ACC112 (cell line): ENCODE results near the gene TRMT61A.

Source experiments
- H2AFZ ChIP-seq: fragments of 200-600 bp; sonication (generic); one replicate; pipeline ENCODE4 v1.6.0; 2017; ENCODE audit warnings: antibody characterized with exemption, low read length; ENCODE audit not compliant: unreplicated experiment
- H3K27ac ChIP-seq: fragments of 200-600 bp; sonication (generic); 2 replicates; pipeline ENCODE4 v1.5.1; 2014; ENCODE audit warnings: low read depth, mild to moderate bottlenecking, antibody characterized with exemption, low read length, moderate library complexity
- H3K27me3 ChIP-seq: fragments of 200-600 bp; sonication (generic); 2 replicates; pipeline ENCODE4 v1.6.1; 2014; ENCODE audit warnings: mild to moderate bottlenecking, antibody characterized with exemption, low read length, moderate library complexity, mixed read lengths; ENCODE audit not compliant: insufficient read depth
- H3K36me3 ChIP-seq: fragments of 200-600 bp; sonication (generic); 2 replicates; pipeline ENCODE4 v1.6.1; 2016; ENCODE audit warnings: mild to moderate bottlenecking, antibody characterized with exemption, low read length, moderate library complexity, mixed read lengths; ENCODE audit not compliant: insufficient read depth
- H3K4me1 ChIP-seq: fragments of 200-600 bp; sonication (generic); one replicate; pipeline ENCODE4 v1.6.1; 2016; ENCODE audit warnings: low read length, mixed read lengths; ENCODE audit not compliant: insufficient read depth, unreplicated experiment, control insufficient read depth
- H3K4me3 ChIP-seq: fragments of 200-600 bp; sonication (generic); 2 replicates; pipeline ENCODE4 v1.5.1; 2014; ENCODE audit warnings: mild to moderate bottlenecking, low read depth, low read length
- H3K79me2 ChIP-seq: fragments of 200-600 bp; sonication (generic); one replicate; pipeline ENCODE4 v1.6.0; 2016; ENCODE audit warnings: low read length; ENCODE audit not compliant: control insufficient read depth, unreplicated experiment, insufficient read depth

TRMT61A gene

GRCh38 chr14:103530831-103531230 lies 1.8 kb downstream of the TRMT61A start:
- Histone ChIP-seq H3K4me3 (no peak overlapping the region), H3K27ac (no peak overlapping the region), H3K4me1 (peaks cover 33% of the 10 kb centered on the region), H3K27me3 (no peaks in the 10 kb centered on the region), H2AFZ (no peak overlapping the region), H3K36me3 (peaks cover 3% of the 10 kb centered on the region; the same call in 1 of the 2 replicates), H3K79me2 (peaks cover 27% of the 10 kb centered on the region)

- Histone ChIP-seq H3K27me3 (no peaks in the 10 kb centered on the region), H3K4me3 (no peak overlapping the region), H3K79me2 (peaks cover 27% of the 10 kb centered on the region), H3K36me3 (peaks cover 3% of the 10 kb centered on the region; the same call in 1 of the 2 replicates), H3K27ac (no peak overlapping the region), H3K4me1 (peaks cover 27% of the 10 kb centered on the region), H2AFZ (no peak overlapping the region)
Measured at GRCh38 chr14:103531421-103532215, 2.6 kb downstream of the TRMT61A start.

- H3K4me1 ChIP-seq, result peaks cover 23% of the 10 kb centered on the region
Measured at GRCh38 chr14:103532216-103533136, 3.5 kb downstream of the TRMT61A start.

GRCh38 chr14:103533137-103533998 lies 4.4 kb downstream of the TRMT61A start:
- peaks cover 17% of the 10 kb centered on the region for H3K4me1 ChIP-seq
- no peak overlapping the region for H3K4me3 ChIP-seq
- H2AFZ ChIP-seq, result no peak overlapping the region
- H3K27ac ChIP-seq, result no peak overlapping the region
- H3K79me2 ChIP-seq, result peaks cover 27% of the 10 kb centered on the region
- no peaks in the 10 kb centered on the region for H3K27me3 ChIP-seq
- H3K36me3 ChIP-seq, result peaks cover 3% of the 10 kb centered on the region; the same call in 1 of the 2 replicates

More at GRCh38 chr14:103532216-103533136, 3.5 kb downstream of the TRMT61A start:
- peaks cover 3% of the 10 kb centered on the region; the same call in 1 of the 2 replicates for H3K36me3 ChIP-seq
- no peaks in the 10 kb centered on the region for H3K27me3 ChIP-seq
- no peak overlapping the region for H3K4me3 ChIP-seq
- peaks cover 27% of the 10 kb centered on the region for H3K79me2 ChIP-seq
- H3K27ac ChIP-seq, result no peak overlapping the region
- no peak overlapping the region for H2AFZ ChIP-seq

GRCh38 chr14:103533999-103534575 lies 5.1 kb downstream of the TRMT61A start:
- Histone ChIP-seq H3K4me3 (no peak overlapping the region), H3K36me3 (peaks cover 3% of the 10 kb centered on the region; the same call in 1 of the 2 replicates), H3K79me2 (peaks cover 24% of the 10 kb centered on the region), H3K4me1 (peaks cover 16% of the 10 kb centered on the region), H3K27me3 (no peaks in the 10 kb centered on the region), H2AFZ (no peak overlapping the region), H3K27ac (no peak overlapping the region)

GRCh38 chr14:103534576-103535061 lies 5.6 kb downstream of the TRMT61A start:
- Histone ChIP-seq H3K4me3 (no peak overlapping the region), H3K36me3 (peaks cover 3% of the 10 kb centered on the region; the same call in 1 of the 2 replicates), H2AFZ (no peak overlapping the region), H3K27ac (no peak overlapping the region), H3K4me1 (peaks cover 16% of the 10 kb centered on the region), H3K27me3 (no peaks in the 10 kb centered on the region), H3K79me2 (peaks cover 19% of the 10 kb centered on the region)

- no peak overlapping the region for H2AFZ ChIP-seq
- no peaks in the 10 kb centered on the region for H3K27me3 ChIP-seq
- no peak overlapping the region for H3K4me3 ChIP-seq
- peaks cover 15% of the 10 kb centered on the region for H3K4me1 ChIP-seq
- no peak overlapping the region for H3K27ac ChIP-seq
- H3K36me3 ChIP-seq, result peaks cover 3% of the 10 kb centered on the region; the same call in 1 of the 2 replicates
- H3K79me2 ChIP-seq, result peaks cover 13% of the 10 kb centered on the region
Measured at GRCh38 chr14:103535081-103535890, 6.3 kb downstream of the TRMT61A start.

GRCh38 chr14:103535891-103536565 lies 7.0 kb downstream of the TRMT61A start:
- Histone ChIP-seq H3K27me3 (no peaks in the 10 kb centered on the region), H3K4me3 (no peak overlapping the region), H3K4me1 (peaks cover 17% of the 10 kb centered on the region)

GRCh38 chr14:103536693-103537092 lies 7.7 kb downstream of the TRMT61A start:
- peaks cover 24% of the 10 kb centered on the region for H3K4me1 ChIP-seq
- H3K27ac ChIP-seq, result peak overlapping the region; percentile 73
- H3K36me3 ChIP-seq, result no peaks in the 10 kb centered on the region

More at GRCh38 chr14:103535891-103536565, 7.0 kb downstream of the TRMT61A start:
- H3K27ac ChIP-seq, result peak overlapping the region; percentile 73; the same call in 1 of the 2 replicates
- H2AFZ ChIP-seq, result no peak overlapping the region
- H3K79me2 ChIP-seq, result peaks cover 5% of the 10 kb centered on the region
- H3K36me3 ChIP-seq, result no peaks in the 10 kb centered on the region

More at GRCh38 chr14:103536693-103537092, 7.7 kb downstream of the TRMT61A start:
- H3K79me2 ChIP-seq, result no peaks in the 10 kb centered on the region
- no peak overlapping the region for H3K4me3 ChIP-seq
- no peak overlapping the region for H2AFZ ChIP-seq
- H3K27me3 ChIP-seq, result no peaks in the 10 kb centered on the region
